GM12865 (cell line): ENCODE data around the gene SYNGR4.

Experiments used
- DNase-seq: peaks from one replicate; pipeline ENCODE4 v3.0.0; 2010; ENCODE audit warnings: low read depth
- H3K4me3 ChIP-seq: 2 replicates; pipeline ENCODE4 v1.5.1; 2011; ENCODE audit warnings: mild to moderate bottlenecking, low read depth, low read length, control low read depth
- TF ChIP-seq, protein P1 (sequence below): IDR thresholded peaks from 2 replicates; pipeline ENCODE4 v1.5.1; 2011; ENCODE audit warnings: low read length, control low read depth, low read depth, inconsistent platforms; ENCODE audit not compliant: insufficient read depth; ENCODE audit errors: missing control alignments

SYNGR4 gene

DNA sequence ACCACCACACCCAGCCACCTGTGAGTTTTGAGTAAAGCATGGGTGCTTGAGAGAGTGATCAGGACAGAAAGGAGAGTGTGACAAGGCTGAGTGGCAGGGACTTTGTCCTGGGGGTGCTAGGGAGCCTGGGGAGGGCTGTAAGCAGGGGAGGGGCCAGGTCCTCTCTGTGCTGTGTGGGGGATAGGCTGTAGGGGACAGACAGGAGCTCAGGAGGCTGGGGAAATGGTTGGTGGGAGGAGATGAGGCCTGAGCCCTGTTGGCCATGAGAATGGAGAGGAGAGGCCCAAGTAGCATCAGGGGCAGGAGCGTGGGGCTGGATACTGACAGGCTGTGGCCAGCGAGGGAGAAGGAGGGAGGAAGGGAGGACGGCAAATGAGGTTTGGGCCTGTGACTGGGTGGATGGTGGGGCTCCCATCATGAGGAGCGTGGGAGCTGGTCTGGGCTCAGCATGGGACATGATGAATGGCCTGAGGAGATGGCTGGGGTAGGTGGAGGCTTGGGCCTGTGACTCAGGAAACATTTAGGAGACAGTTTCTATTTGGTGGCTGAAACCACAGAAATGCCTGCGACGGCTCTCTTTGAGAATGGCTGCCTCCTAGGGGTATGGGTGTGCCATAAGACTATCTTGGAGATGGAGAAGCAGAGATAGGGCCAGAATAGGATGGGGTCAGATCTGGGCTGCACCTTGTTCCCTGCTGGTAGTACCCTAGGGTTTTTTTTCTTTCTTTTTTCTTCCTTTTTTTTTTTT, 54.3 kb downstream of the SYNGR4 start:
- peak overlapping the region; percentile 6 for H3K4me3 ChIP-seq
- TF ChIP-seq, protein P1, sequence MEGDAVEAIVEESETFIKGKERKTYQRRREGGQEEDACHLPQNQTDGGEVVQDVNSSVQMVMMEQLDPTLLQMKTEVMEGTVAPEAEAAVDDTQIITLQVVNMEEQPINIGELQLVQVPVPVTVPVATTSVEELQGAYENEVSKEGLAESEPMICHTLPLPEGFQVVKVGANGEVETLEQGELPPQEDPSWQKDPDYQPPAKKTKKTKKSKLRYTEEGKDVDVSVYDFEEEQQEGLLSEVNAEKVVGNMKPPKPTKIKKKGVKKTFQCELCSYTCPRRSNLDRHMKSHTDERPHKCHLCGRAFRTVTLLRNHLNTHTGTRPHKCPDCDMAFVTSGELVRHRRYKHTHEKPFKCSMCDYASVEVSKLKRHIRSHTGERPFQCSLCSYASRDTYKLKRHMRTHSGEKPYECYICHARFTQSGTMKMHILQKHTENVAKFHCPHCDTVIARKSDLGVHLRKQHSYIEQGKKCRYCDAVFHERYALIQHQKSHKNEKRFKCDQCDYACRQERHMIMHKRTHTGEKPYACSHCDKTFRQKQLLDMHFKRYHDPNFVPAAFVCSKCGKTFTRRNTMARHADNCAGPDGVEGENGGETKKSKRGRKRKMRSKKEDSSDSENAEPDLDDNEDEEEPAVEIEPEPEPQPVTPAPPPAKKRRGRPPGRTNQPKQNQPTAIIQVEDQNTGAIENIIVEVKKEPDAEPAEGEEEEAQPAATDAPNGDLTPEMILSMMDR, result peak; percentile 15
- peak; percentile 43 for DNase-seq

DNA sequence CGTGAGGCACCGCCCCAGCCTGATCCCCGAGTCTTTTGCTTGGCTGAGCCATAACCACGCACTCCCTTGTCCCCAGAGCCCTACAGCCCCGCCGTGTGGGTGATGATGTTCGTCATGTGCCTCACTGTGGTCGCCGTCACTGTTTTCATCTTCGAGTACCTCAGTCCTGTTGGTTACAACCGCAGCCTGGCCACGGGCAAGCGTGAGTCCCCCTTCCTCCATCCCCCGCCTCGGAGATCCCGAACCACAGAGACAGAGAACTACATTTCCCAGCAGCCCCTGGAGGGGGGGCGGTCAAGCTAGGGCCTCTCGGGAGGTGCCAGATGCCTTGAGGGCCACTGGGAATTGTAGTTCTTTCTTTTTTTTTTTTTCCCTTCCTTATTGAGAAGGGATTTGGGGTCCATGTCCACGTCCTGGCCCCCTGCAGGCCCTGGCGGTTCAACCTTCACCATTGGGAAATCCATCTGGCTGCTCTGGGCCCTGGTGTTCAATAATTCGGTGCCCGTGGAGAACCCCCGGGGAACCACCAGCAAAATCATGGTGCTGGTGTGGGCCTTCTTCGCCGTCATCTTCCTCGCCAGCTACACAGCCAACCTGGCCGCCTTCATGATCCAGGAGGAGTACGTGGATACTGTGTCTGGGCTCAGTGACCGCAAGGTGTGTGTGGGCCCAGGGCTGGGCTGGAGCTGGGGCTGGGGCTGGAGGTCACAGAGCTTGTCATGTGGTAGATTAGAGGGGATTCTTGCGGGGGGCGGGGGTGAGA, 55.2 kb downstream of the SYNGR4 start:
- peak overlapping the region; percentile 6 for H3K4me3 ChIP-seq
- DNase-seq, result peak; percentile 84
- TF ChIP-seq, protein P1, result no peak

DNA sequence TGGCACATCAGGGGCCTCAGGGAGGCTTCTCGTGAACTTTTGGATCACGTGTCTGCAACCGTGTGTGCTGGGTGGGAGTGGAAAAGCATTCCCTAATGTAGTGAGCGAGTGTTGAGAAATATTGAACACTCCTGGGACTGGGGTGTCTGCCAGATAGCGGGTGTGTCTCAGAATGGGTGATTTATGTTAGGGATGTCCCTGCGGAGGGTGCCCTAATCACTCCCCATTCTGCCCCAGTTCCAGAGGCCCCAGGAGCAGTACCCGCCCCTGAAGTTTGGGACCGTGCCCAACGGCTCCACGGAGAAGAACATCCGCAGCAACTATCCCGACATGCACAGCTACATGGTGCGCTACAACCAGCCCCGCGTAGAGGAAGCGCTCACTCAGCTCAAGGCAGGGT, 57.4 kb downstream of the SYNGR4 start:
- TF ChIP-seq, protein P1, result no peak
- H3K4me3 ChIP-seq, result no peak overlapping the region
- no peak for DNase-seq

DNA sequence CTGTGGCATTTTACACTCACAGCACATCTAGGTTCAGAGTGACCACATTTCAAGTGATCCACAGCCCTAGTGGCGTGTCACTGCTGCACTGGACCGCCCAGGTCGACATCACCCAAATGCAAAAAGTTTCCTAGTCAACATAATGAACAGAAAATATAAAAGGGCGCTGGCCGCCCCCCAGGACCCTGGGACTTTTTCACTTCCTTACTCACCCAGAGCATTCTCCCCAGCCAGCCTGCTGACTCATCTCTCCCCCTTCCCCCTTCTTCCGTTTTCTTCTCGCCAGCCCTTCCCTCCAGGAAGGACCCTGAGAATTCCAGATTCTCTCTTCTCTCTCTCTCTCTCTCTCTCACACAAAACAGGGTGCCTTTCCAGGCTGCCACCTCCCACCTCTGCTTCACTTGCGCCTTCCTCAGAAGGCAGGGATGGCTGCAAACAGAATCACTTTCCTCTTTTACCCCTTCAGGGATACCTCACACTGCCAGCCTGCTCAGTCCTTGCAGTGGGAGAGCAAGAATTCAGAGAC, 60.6 kb downstream of the SYNGR4 start:
- TF ChIP-seq, protein P1, result no peak
- DNase-seq, result peak; percentile 45
- H3K4me3 ChIP-seq, result peak overlapping the region; percentile 13; the same call in 1 of the 2 replicates
